Activated T-helper 1 cell treated with Interleukin-2 at 50 U/mL for 16 hours (primary cell): Measurements from ENCODE around the gene H6PD.

Experiments used
- DNase-seq: peaks from one replicate; pipeline ENCODE4 v3.0.0-alpha.2; 2020; ENCODE audit warnings: low read depth

H6PD gene

DNA sequence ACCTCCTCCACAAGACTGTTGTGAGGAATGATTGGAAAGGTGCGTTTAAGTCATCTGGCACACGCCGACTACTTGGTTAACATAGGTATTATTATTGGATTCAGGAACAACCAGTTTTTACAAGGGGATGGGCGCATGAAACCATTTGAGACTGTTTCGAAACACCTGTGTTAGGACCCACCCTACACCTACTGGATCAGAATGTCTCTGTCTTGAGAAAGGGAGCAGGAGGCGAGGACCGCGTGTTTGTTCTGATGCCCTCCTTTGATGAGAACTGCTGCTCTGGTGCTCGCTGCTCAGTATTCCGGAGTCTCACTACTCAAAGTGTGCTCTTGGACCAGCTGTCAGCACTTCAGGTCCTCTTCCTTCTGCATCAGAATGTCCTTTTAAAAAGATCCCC is 7.3 kb downstream of the H6PD start:
- DNase-seq, result no peak

DNA sequence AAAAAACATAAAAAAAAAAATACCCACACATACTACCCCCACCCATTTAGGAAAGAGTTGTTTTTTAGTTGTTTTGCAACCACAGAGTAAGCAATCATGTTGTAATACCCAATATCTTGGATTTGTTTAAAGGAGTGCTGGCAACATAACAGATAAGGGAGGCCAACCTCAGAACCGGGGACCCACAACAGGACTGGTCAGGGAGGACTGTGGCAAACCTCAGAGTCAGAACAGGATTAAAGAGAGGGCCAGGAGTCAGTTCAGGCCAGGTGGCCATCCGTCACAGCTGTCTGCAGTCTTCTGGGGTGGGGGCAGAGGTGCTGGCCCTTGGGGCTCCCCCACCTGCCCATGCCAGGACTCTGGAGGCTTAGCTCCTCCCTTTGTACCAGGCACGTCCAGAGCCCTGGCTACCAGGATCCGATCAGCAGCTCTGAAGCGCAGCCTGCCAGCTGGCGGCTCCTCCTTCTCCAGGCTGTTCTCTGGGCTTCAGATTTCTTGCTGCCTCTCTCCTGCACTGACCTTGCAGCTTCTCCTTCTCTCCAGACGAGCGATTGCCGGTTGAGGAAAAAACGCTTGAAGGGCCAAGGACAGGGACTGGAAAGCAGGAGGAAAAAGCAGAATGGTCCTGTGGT is 7.9 kb downstream of the H6PD start:
- no peak for DNase-seq

DNA sequence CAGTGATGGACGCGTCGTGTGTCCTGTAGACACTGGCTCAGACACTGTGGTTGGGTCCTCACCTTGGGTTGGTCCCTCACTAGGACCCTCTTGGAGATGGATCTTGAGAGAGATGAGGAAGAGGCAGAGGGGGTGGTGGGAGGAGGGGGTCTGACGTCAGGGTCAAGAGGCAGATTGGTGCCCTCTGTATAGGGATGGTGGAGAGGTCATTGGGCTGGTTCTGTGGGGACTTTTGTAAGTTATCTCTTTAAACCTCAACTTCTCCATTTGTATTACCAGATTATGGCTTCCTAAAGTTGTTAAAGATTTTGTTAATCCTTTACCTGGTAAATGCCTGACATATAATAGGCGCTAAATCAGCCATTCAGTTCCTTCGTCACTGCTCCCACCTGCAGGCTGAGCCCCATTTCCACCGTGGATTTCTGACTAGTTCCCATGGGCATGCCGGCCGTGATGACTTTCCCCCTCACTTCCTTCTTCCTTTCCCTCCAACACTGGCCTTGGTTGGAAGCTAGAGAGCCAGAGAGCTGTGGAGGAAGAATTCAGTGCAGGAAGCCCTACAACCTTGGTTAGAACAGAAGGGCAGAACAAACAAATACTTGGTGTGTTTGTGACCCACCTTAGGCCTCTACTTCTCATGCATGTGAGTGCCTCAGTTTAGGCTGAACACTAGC is 8.6 kb downstream of the H6PD start:
- DNase-seq, result no peak

DNA sequence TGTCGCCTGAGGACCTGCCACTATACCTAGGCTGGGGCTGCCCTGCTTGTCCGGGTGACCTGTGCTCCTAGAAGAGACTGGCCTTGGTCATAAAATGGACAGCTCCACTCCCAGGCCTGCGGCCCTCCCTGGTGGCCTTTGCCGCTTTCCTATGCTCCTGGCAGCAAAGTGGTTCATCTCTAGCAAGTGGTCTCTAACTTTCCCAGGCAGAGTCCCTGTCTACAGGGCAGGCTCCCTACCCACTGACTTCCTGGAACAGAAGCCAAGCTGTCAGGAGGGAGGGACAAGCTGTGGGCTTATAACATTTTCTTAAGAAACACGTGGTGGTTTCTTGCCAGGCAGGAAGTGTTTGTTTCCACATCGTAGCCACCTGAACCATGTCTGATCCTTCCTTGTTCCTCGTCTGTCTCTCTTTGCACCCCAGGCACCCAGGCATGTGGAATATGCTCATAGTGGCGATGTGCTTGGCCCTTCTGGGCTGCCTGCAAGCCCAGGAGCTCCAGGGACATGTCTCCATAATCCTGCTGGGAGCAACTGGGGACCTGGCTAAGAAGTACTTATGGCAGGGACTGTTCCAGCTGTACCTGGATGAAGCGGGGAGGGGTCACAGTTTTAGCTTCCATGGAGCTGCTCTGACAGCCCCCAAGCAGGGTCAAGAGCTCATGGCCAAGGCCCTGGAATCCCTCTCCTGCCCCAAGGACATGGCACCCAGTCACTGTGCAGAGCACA is 10.1 kb downstream of the H6PD start:
- no peak for DNase-seq

DNA sequence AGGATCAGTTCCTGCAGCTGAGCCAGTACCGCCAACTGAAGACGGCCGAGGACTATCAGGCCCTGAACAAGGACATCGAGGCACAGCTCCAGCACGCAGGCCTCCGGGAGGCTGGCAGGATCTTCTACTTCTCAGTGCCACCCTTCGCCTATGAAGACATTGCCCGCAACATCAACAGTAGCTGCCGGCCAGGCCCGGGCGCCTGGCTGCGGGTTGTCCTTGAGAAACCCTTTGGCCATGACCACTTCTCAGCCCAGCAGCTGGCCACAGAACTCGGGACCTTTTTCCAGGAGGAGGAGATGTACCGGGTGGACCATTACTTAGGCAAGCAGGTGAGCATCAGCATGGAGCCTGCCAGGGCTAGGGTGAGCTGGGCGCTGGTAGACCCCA is 10.7 kb downstream of the H6PD start:
- no peak for DNase-seq

- no peak for DNase-seq
These were observed 11.1 kb downstream of the H6PD start for GRCh38 chr1:9245661-9246060.

- DNase-seq, result no peak
These were observed 11.6 kb downstream of the H6PD start for GRCh38 chr1:9246215-9246614.

GRCh38 chr1:9246841-9247785 is 12.5 kb downstream of the H6PD start:
- DNase-seq, result no peak

DNA sequence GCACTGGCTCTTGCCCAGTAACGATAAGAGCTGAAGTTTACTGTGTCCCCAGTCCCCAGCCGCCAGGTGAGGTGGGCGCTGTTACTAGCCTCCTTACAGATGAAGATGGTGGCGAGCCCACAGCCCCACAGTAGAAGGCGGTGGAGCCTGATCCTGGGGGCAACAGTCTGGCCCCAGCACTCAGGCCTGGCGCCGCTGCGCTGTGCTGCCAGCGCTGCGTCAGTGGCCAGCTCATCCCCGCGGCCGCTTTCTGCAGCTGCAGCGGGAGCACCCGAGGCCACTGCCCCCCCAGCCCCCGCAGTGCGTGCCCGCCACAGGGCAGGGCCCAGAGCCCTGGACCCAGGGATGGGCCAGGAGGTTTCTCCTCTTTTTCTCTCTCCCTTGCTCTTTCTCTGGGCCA is 13.3 kb downstream of the H6PD start:
- DNase-seq, result no peak

GRCh38 chr1:9248341-9249262 is 14.0 kb downstream of the H6PD start:
- no peak for DNase-seq

DNA sequence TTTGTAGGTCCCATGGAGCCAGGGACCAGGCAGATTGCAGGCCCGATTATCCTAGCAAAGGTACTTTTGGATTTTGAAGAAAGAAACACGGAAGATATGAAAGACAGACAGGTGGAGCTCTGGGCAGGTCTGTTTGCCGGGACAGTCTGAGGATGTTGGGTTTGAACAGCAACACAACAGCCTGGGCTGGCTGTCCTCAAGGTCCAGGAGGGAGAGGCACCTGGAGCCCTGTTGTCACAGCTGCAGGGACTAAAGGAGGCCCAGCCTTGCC is 14.6 kb downstream of the H6PD start:
- no peak for DNase-seq

- no peak for DNase-seq
These were observed 15.2 kb downstream of the H6PD start for GRCh38 chr1:9249534-9250410.

GRCh38 chr1:9250411-9251381 is 16.1 kb downstream of the H6PD start:
- no peak for DNase-seq

DNA sequence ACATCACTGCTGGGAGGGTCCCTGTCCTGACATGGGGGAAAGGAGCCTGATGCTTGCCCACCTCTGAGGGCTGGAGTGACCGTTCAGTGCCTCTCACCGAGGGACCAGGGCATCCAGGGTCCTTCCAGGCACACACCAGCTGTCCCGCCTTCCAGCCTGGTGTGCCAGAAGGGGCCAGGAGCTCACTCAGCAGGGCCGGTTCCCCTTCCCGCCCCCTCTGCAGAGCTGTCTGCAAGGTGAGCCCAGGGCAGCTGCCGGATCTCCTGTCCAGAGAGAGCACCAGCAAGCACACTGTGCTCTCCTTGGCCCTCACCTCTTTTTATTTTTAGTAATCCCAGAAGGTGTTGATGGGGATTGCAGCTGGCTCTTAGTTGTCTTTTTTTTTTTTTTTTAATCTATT is 16.9 kb downstream of the H6PD start:
- no peak for DNase-seq

DNA sequence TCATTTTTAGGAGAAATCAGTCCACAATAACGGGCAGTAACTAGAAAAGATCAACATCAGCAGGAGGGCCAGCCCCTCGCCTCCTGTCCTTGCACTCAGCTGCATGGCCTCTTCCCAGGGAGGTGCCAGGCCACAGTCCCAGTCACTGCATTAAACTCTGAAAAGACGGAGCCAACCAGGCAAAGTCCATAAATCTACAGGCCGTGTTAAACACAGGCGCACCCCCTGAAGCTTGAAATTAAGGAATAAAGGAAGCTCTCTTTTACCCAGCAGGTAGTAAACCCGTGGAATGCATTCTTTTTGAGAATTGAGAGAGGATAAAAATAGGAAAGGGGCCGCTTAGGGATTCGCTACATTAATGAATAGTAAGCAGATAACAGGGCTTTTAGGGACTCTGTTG is 18.4 kb downstream of the H6PD start:
- no peak for DNase-seq

- DNase-seq, result no peak
These were observed 19.0 kb downstream of the H6PD start for GRCh38 chr1:9253453-9254105.

GRCh38 chr1:9256332-9256731 is 21.8 kb downstream of the H6PD start:
- no peak for DNase-seq

- no peak for DNase-seq
These were observed 23.3 kb downstream of the H6PD start for GRCh38 chr1:9257851-9258250.

GRCh38 chr1:9258629-9259028 is 24.1 kb downstream of the H6PD start:
- no peak for DNase-seq
